Fibroblast of the aortic adventitia (primary cell): ENCODE results near the gene ARMH4. TPM values are rescaled to one million over a fixed set of nuclear protein-coding genes. Genes with fewer than 3 reads are reported as not detected.

Source experiments
- DNase-seq: peaks from one replicate; pipeline ENCODE4 v3.0.0-alpha.2; 2010; ENCODE audit warnings: low read depth
- H3K4me3 ChIP-seq: 2 replicates; pipeline ENCODE4 v1.5.1; 2011; ENCODE audit warnings: low read depth, mild to moderate bottlenecking, control low read depth, low read length, moderate library complexity
- CTCF ChIP-seq: IDR thresholded peaks from 2 replicates; pipeline ENCODE4 v1.5.1; 2011; ENCODE audit warnings: mild to moderate bottlenecking, low read length, control low read depth, inconsistent platforms; ENCODE audit not compliant: insufficient read depth
- total RNA-seq: library from RNA; depleted of rRNA; stranded (reverse); fragments of >200 nt; gene quantifications from 2 replicates; pipeline ENCODE4 v1.2.3, GENCODE V29; 2012; ENCODE audit warnings: low replicate concordance

ARMH4 gene
- total RNA-seq, 1 donor: 4.2 TPM

GRCh38 chr14:58060077-58060476 is 91.9 kb downstream of the ARMH4 start:
- DNase-seq: no peak
- no peak for TF ChIP-seq CTCF

GRCh38 chr14:58059126-58059525 is 92.9 kb downstream of the ARMH4 start:
- TF ChIP-seq CTCF: no peak
- DNase-seq: no peak
- no peak overlapping the region for H3K4me3 ChIP-seq

More at GRCh38 chr14:58060077-58060476, 91.9 kb downstream of the ARMH4 start:
- H3K4me3 ChIP-seq: no peak overlapping the region

DNA sequence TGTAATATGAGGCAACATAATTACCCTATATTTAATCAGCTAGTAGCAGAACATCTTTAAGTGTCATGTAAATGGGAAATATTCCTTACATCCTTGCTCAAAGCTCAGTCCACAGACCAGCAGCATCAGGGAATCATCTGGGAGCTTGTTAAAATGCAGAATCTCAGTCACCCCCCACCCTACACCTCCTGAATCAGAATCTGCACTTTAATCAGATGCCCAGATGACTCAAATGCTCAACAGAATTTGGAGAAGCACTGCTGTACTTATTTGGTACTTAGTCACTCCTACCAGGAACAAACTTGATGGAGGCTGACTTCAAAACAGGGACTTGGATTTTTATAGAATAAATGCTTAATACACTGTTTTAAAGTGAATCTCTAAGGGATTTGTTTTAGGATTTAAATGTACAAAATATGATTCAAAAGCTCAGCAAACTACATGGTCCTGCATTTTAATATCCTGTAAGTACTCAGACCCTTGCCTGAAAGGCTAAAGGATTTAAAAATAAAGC is 96.5 kb downstream of the ARMH4 start:
- no peak for TF ChIP-seq CTCF
- no peak overlapping the region for H3K4me3 ChIP-seq
- no peak for DNase-seq

DNA sequence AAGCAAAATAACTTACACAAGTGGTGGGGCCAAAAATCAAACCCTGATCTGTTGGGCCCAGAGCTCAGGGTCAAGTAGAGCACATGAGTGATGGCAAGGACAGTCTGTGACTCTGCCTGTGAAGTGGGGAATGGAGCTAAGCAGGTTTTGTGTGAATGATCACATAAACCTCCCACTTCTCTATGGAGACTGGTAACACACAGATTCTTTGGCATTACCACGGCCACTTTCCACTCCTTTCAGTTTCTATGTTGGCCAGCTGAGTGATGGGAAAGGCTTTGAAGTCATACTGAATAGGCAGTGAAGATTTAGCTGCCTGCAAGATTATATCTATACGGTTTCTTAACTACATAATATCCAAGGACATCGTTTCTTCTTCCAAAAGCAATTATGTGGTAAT is 97.9 kb downstream of the ARMH4 start:
- no peak overlapping the region for H3K4me3 ChIP-seq

GRCh38 chr14:58048219-58048618 is 103.8 kb downstream of the ARMH4 start:
- peak; percentile 7 for DNase-seq
- no peak for TF ChIP-seq CTCF
- H3K4me3 ChIP-seq: no peak overlapping the region

More for the DNA sequence above, 97.9 kb downstream of the ARMH4 start:
- no peak for DNase-seq
- TF ChIP-seq CTCF: no peak

- no peak for TF ChIP-seq CTCF
- no peak for DNase-seq
- no peak overlapping the region for H3K4me3 ChIP-seq
These were observed 124.1 kb downstream of the ARMH4 start for GRCh38 chr14:58027904-58028303.

- no peak overlapping the region for H3K4me3 ChIP-seq
- TF ChIP-seq CTCF: no peak
These were observed 125.0 kb downstream of the ARMH4 start for GRCh38 chr14:58026967-58027366.

More at GRCh38 chr14:58026967-58027366, 125.0 kb downstream of the ARMH4 start:
- no peak for DNase-seq
